Brain microvascular endothelial cell (primary cell): Measurements from ENCODE around the gene DCLK1.

Experiments used
- DNase-seq: peaks from one replicate; pipeline ENCODE4 v3.0.0-alpha.2; 2020
- H3K27ac ChIP-seq: fragments of 250-450 bp; sonication (Bioruptor Pico); 2 replicates; pipeline ENCODE4 v1.5.1; 2020; ENCODE audit warnings: mild to moderate bottlenecking, moderate library complexity
- H3K27me3 ChIP-seq: fragments of 250-450 bp; sonication (Bioruptor Pico); replicated peaks from 2 replicates; pipeline ENCODE4 v1.5.1; 2020; ENCODE audit warnings: mild to moderate bottlenecking
- H3K36me3 ChIP-seq: fragments of 250-450 bp; sonication (Bioruptor Pico); replicated peaks from 2 replicates; pipeline ENCODE4 v1.5.1; 2020; ENCODE audit warnings: mild to moderate bottlenecking
- H3K4me3 ChIP-seq: 2 replicates; pipeline ENCODE4 v1.5.1; 2011; ENCODE audit warnings: low read depth, mild to moderate bottlenecking, control low read depth, low read length, moderate library complexity
- CTCF ChIP-seq: IDR thresholded peaks from 2 replicates; pipeline ENCODE4 v1.5.1; 2011; ENCODE audit warnings: low read depth, mild to moderate bottlenecking, moderate library complexity, low read length, control low read depth, inconsistent platforms; ENCODE audit errors: missing control alignments
- in situ Hi-C: cut with HindIII; loops from 2 replicates; pipeline ENCODE4 v1.10.0; 2017; ENCODE audit warnings: low sequenced_read_pairs, low pct_ligation_motif_present

The DCLK1 gene

GRCh38 chr13:36088463-36088862 is 42.7 kb downstream of the DCLK1 start:
- no peaks in the 10 kb centered on the region for H3K36me3 ChIP-seq
- in situ Hi-C loops = no loop called here
- H3K27me3 ChIP-seq = no peaks in the 10 kb centered on the region
- no peak for TF ChIP-seq CTCF
- no peak for DNase-seq
- no peak overlapping the region for H3K27ac ChIP-seq
- H3K4me3 ChIP-seq = no peak overlapping the region

- Histone ChIP-seq H3K27me3 (no peaks in the 10 kb centered on the region), H3K36me3 (no peaks in the 10 kb centered on the region), H3K4me3 (no peak overlapping the region), H3K27ac (no peak overlapping the region)
- TF ChIP-seq CTCF = no peak
- in situ Hi-C loops = no loop called here
- no peak for DNase-seq
Observed at GRCh38 chr13:36088001-36088400, 43.2 kb downstream of the DCLK1 start.

- peak; percentile 15 for TF ChIP-seq CTCF
- Histone ChIP-seq H3K27me3 (no peaks in the 10 kb centered on the region), H3K27ac (no peak overlapping the region), H3K4me3 (no peak overlapping the region), H3K36me3 (no peaks in the 10 kb centered on the region)
- in situ Hi-C loops = no loop called here
- DNase-seq = no peak
Observed at GRCh38 chr13:36086117-36086516, 45.1 kb downstream of the DCLK1 start.

GRCh38 chr13:36084131-36084530 is 47.1 kb downstream of the DCLK1 start:
- no peak for DNase-seq
- in situ Hi-C loops = no loop called here
- TF ChIP-seq CTCF = no peak
- Histone ChIP-seq H3K36me3 (no peaks in the 10 kb centered on the region), H3K27ac (no peak overlapping the region), H3K27me3 (no peaks in the 10 kb centered on the region), H3K4me3 (no peak overlapping the region)

- Histone ChIP-seq H3K36me3 (no peaks in the 10 kb centered on the region), H3K27me3 (no peaks in the 10 kb centered on the region), H3K4me3 (no peak overlapping the region), H3K27ac (no peak overlapping the region)
- DNase-seq = no peak
- TF ChIP-seq CTCF = no peak
- in situ Hi-C loops = no loop called here
Observed at GRCh38 chr13:36082806-36083205, 48.4 kb downstream of the DCLK1 start.

GRCh38 chr13:36082396-36082795 is 48.8 kb downstream of the DCLK1 start:
- Histone ChIP-seq H3K4me3 (no peak overlapping the region), H3K36me3 (no peaks in the 10 kb centered on the region), H3K27me3 (no peaks in the 10 kb centered on the region), H3K27ac (no peak overlapping the region)
- TF ChIP-seq CTCF = no peak
- in situ Hi-C loops = no loop called here
- no peak for DNase-seq
